NCI-H1436 (cell line): ENCODE results near the gene MYO1D.
"Not testable (repeated sequence)": the region's sequence is repeated elsewhere in the genome, so short reads cannot be mapped to it uniquely, and the experiment has no call there.

Experiments
- DNase-seq: peaks from one replicate; lab custom pipeline; 2025; lab: John Stamatoyannopoulos, UW

MYO1D gene

GRCh38 chr17:32461498-32461852, 415.4 kb downstream of the MYO1D start:
- DNase-seq, result no peak

DNA sequence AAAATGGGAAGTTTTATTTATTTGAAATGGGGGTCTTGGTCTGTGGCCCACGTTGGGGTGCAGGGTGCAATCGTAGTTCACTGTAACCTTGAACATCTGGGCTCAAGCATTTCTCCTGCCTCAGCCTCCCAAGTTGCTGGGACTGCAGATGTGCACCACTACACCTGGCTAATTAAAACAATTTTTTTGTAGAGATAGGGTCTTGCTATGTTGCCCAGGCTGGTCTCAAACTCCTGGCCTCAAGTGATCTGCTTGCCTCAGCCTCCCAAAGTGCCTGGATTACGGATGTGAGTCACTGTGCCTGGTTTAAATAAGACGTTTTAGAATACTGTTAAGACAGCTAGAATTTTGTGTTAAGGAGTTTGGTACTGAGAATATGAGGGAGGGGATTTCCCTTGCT, 416.9 kb downstream of the MYO1D start:
- no peak for DNase-seq

DNA sequence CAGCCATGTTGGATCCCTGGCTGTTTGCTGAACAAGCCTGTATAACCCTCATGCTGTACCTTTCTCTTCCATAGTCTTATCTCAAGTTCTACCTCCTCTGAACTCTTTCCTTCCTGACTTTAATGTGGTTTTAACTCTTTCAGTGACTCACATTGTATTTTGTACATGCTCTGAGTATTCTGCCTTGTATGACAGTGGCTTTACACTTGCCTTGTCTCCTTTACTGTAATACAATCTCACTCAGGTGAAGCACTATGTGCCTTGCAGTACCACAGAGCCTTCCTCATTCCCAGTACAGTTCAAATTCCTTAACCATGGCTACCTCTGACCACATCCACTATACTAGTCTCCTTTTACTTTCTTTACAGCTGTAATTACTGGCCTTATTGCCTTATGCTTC, 418.6 kb downstream of the MYO1D start:
- DNase-seq, result no peak

GRCh38 chr17:32453370-32453769, 423.6 kb downstream of the MYO1D start:
- DNase-seq, result no peak

- no peak for DNase-seq
Measured at GRCh38 chr17:32452281-32452680, 424.6 kb downstream of the MYO1D start.

DNA sequence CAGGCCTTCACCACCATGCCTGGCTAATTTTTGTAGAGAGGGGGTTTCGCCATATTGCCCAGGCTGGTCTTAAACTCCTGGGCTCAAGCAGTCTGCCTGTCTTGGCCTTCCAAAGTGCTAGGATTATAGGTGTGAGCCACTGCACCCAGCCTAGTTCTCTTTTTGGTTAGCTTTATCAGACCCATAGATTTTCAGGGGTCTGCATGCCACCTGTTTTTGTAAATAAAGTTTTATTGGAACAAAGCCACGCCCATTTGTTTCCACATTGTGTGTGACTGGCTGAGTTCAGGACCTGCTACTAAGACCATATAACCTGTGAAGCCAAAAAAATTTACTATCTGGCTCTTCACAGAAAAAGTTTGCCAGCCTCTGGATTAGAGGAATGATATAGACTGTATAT, 425.0 kb downstream of the MYO1D start:
- no peak for DNase-seq

DNA sequence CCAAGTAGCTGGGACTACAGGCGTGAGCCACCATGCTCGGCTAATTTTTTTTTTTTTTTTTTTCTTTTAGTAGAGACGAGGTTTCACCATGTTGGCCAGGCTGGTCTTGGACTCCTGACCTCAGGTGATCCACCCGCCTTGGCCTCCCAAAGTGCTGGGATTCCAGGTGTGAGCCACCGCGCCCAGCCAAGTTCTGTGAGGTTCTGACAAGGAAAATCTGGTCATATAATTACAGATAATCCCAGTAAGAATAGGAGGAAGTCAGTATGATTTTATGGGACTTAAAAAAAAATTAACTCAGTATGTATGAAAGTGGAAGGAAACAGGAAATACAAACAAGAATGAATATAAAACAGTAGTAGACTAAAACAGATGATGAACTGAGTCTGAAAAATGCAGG, 426.5 kb downstream of the MYO1D start:
- DNase-seq, result not testable (repeated sequence)

- DNase-seq, result no peak
Measured at GRCh38 chr17:32449963-32450362, 427.0 kb downstream of the MYO1D start.

DNA sequence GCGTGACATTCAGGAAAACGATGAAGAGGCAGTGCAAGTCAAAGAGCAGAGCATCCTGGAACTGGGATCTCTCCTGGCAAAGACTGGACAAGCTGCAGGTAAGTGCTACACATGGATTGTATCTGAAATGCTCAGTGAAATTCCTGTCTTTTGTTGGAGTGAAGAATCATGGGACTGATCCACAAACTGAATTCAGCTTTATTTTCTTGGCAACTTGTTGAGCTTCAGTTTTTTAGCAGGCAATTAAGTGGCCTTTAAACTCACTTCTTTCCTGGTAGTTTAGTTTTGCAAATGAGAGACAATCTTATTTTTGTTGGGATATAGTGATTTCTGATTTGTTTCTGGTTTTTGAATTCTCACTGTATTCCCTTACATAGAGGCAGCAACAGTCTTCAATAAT, 430.0 kb downstream of the MYO1D start:
- no peak for DNase-seq

DNA sequence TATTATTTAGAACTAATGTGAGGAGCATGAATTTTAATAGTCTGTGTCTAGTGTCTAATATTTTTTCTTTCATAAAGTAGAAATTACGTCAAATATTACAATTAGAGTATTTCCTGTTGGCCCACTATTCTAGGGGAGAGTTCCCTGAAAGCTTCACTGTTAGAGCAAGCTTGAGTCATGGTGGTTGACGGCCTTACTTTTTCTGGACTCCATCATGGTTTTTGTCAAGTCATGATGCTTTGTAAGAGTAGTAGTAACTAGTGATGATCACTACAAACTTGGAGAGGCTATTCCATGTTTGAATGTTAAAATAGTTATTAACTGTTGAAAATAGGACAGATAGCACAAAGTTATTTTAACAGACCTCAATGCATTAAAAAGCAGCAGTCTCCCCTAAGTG, 431.0 kb downstream of the MYO1D start:
- no peak for DNase-seq

GRCh38 chr17:32445497-32445896, 431.4 kb downstream of the MYO1D start:
- no peak for DNase-seq

GRCh38 chr17:32445074-32445415, 431.9 kb downstream of the MYO1D start:
- no peak for DNase-seq

GRCh38 chr17:32444301-32445073, 432.4 kb downstream of the MYO1D start, which contains the start of gene PSMD11:
PSMD11 (plus strand) TSS chr17:32444510; CDS start chr17:32444524, 14 bp downstream.
- peak; percentile 100 for DNase-seq

DNA sequence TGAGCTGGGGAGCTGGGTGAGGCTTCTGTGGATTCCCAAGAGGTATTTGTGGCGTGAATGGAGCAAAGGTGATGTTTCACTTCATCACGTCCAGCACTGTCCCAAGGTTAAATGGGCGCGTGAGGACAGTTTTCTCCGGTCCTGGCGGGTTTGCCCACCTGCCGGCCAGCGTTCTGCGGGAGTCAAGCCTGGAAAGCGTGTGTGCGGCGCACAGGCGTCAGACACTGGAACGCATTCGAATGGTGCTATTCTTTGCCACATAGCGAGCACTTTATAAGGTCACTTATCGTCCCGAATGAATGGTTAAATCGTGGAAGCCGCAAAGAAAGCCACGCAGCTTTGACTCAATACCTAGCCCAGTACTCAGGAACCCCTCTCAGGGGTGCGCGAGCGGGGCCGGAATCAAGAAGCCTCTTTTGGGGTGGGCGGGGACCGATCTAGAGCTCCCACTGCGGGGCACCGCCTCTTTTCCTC, 433.1 kb downstream of the MYO1D start:
- no peak for DNase-seq
